Stimulated activated CD8-positive, alpha-beta memory T cell treated with anti-CD3 and anti-CD28 coated beads, Interleukin-7, amount 100 ng/mL, for 48 hours (primary cell): ENCODE measurements around the gene PDE6B.
"Not testable (repeated sequence)": the region's sequence is repeated elsewhere in the genome, so short reads cannot be mapped to it uniquely, and the experiment has no call there.

Source experiments
- DNase-seq, 2 donors: peaks; one replicate each; pipeline ENCODE4 v3.0.0-alpha.2; 2020; ENCODE audit warnings: low read depth in 1 of 2; ENCODE audit errors: extremely low read depth in 1 of 2

PDE6B gene

GRCh38 chr4:703336-704197 is 78.2 kb downstream of the PDE6B start:
- no peak for DNase-seq

DNA sequence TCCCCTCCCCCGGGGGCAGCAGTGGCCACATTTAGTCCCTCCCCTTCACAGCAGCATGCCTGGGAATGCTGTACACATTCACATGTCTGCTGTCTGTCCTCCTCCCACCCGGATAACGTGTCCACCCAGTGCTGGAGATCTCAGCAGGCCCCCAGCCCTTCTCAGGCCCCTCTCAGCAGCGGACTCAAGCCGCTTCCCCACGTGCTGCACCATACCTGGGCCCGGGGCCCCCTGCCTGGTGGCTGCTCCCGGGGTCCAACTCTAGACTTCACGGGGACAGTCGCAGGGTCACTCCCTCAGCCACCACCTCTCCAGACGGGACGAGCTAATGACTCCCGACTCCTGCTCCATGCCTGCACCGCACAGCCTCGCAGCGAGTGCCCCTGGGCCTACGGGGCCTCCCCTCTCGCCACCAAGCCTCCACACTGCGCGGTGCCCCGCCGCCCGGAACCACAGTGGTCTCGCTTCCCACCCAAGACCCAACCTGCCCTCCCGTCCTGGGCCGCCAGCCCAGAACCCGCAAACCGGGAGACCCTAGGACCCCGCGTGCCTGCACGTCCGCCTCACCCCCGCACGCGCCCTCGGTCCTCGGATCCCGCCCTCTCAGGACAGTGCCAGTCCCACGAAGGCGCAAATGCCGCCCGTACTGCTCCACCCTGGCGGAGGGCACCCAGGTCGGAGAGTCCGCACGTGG is 79.0 kb downstream of the PDE6B start:
- DNase-seq = no peak

- no peak for DNase-seq
These were observed 79.6 kb downstream of the PDE6B start for GRCh38 chr4:704971-705277.

GRCh38 chr4:705278-706082 is 80.1 kb downstream of the PDE6B start, which contains the start of gene PCGF3:
PCGF3 (plus strand) TSS chr4:705832; CDS start chr4:733681, 27,849 bp downstream.
- DNase-seq = peak; percentile 93 to 95

DNA sequence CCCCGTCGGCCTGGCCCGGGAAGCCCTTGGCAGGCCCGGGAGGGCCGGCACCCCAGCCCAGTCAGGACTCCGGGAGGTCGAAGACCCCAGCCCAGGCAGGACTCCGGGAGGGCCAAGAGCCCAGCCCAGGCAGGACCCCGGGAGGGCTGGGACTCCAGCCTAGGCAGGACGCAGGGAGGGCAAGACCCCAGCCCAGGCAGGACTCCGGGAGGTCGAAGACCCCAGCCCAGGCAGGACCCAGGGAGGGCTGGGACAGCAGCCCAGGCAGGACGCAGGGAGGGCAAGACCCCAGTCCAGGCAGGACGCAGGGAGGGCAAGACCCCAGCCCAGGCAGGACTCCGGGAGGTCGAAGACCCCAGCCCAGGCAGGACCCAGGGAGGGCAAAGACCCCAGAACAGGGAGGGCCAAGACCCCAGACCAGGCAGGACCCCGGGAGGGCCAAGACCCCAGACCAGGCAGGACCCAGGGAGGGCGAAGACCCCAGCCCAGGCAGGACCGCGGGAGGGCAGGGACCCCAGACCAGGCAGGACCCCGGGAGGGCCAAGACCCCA is 80.8 kb downstream of the PDE6B start:
- DNase-seq = not testable (repeated sequence)

- DNase-seq = no peak
These were observed 81.6 kb downstream of the PDE6B start for GRCh38 chr4:706834-707598.

DNA sequence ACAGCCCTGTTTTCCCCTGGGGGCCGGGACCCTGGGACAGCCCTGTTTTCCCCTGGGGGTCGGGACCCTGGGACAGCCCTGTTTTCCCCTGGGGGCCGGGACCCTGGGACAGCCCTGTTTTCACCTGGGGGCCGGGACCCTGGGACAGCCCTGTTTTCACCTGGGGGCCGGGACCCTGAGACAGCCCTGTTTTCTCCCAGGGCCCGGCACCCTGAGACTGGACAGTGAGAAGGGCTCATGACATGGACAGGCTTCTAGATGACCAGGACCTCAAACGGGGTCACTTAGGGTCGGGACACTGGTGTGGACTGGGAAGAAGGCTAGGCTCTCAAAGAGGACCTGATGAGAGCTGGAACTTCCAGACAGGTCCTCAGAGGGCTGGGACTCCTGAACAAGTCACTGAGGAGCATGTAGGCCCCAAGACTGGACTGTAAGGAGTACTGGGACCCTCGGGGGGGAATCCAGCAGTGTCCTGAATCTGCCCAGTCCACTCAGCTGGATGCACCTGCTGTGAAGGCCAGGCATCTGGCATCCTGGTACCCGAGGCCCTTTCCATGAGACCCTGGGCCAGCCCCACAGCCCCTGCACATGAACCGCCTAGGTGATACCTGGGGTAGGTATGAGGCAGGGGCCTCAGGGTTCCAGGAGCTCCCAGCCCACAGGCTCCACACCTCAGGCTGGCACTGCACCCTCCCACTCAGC is 82.7 kb downstream of the PDE6B start:
- no peak for DNase-seq

GRCh38 chr4:708631-708933 is 83.2 kb downstream of the PDE6B start:
- DNase-seq = no peak

GRCh38 chr4:709348-709747 is 84.0 kb downstream of the PDE6B start:
- DNase-seq = no peak

DNA sequence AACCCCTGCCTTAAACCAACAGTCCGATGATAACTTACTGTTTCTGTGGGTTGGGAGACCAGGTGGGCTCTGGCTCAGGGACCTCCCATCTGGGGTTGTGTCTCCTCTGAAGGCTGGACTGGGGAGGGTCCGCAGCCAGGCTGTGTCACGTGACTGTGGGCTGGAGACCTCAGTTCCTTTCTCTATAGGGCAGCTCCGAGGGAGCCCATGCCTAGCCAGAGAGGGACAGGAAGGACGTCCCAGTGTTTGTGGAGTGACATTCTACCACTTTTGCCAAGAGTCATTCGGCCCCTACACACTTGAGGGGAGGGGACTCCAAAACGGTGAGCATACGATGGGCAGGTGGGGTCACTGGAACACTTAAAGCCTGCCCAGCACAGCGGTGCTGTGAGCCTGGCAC is 84.7 kb downstream of the PDE6B start:
- DNase-seq = no peak

- no peak for DNase-seq
These were observed 85.5 kb downstream of the PDE6B start for GRCh38 chr4:710916-711315.

DNA sequence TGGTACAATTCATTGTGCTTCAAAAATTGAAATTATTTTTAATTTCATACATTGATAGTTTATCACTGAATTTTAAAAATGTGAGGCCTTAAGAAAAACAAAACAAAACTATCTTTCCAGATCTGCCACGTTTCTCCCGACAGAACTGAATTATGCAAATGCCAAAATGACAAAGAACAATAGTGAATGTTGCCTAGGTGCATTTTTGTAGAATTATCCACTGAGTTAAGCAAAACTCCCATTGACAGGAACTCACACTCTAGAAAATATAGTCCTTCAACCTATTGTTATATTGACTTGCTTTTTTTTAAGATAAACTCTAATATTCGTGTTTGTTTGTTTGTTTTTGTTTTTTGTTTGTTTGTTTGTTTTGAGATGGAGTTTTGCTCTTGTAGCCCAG is 86.7 kb downstream of the PDE6B start:
- DNase-seq = no peak

DNA sequence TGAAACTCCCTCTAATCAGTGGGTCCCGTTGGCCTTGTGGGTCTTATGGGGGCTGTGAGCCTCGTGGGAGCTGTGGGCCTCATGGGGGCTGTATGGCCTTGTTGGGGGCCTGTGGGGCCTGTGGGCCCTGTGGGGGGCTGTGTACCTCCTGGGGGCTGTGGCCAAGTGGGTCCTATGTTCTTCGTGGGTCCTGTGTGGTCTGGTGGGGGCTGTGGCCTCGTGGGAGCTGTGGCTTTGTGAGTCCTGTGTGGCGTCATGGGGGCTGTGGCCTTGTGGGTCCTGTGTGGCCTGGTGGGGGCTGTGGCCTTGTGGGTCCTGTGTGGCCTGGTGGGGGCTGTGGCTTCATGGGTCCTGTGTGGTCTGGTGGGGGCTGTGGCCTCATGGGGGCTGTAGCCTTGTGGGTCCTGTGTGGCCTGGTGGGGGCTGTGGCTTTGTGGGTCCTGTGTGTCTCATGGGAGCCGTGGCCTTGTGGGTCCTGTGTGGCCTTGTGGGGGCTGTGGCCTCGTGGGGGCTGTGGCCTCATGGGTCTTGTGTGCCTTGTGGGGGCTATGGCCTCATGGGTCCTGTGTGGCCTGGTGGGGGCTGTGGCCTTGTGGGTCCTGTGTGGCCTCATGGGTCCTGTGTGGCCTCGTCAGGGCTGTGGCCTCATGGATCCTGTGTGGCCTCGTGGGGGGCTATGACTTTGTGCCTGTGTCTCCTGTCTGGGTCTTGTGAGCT is 87.7 kb downstream of the PDE6B start:
- DNase-seq = no peak

DNA sequence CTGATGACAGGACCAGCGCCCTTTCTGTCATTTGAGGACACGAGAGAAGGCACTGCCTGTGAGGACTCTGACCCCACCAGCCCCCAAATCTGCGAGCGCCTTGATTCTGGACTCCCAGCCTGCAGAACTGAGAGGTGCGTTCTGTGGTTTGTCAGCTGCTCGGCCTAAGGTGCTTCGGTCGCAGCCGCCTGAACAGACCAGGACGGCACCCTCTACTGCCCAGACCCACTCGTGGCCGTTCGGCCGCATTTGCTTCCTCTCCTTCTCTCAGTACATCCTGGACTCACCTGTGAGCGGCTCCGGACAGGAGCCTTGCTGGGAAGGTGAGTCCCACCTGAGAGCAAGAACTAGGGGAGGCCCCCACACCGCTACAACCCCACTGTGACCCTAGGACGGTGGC is 88.7 kb downstream of the PDE6B start:
- DNase-seq = no peak

- DNase-seq = no peak
These were observed 92.4 kb downstream of the PDE6B start for GRCh38 chr4:717601-718320.

- DNase-seq = no peak
These were observed 93.1 kb downstream of the PDE6B start for GRCh38 chr4:718460-718859.
